K562 (cell line): ENCODE data around the gene S100P. TPM values are rescaled to one million over a fixed set of nuclear protein-coding genes. Genes with fewer than 3 reads are reported as not detected.

Experiments used
- CBFA2T2 ChIP-seq: fragments of 450-650 bp; conservative IDR thresholded peaks from 2 replicates; pipeline ENCODE4 v1.6.1; 2017; ENCODE audit warnings: mild to moderate bottlenecking
- CREBBP ChIP-seq: IDR thresholded peaks from one replicate; pipeline ENCODE4 v1.6.1; 2012; ENCODE audit warnings: low read depth, mild to moderate bottlenecking, control low read depth, inconsistent platforms, low read length
- DPF2 ChIP-seq: fragments of 450-650 bp; IDR thresholded peaks from 2 replicates; pipeline ENCODE4 v1.6.1; 2016
- FOSL1 ChIP-seq: fragments of 200-800 bp; sonication (Bioruptor generic); conservative IDR thresholded peaks from 2 replicates; pipeline ENCODE4 v1.6.1; 2016; ENCODE audit warnings: missing genetic modification characterization, missing compliant biosample characterization
- MECOM ChIP-seq: fragments of 250-450 bp; sonication (Bioruptor Pico); IDR thresholded peaks from 2 replicates; pipeline ENCODE4 v1.8.0; 2022; ENCODE audit warnings: inconsistent platforms
- NBN ChIP-seq: fragments of 450-650 bp; IDR thresholded peaks from 2 replicates; pipeline ENCODE4 v1.6.1; 2016; ENCODE audit warnings: low read depth, mild to moderate bottlenecking
- NR4A1 ChIP-seq, 2 experiments: fragments of 250-450 bp in 1 of 2; fragments of 450-650 bp in 1 of 2; sonication (Bioruptor Pico) in 1 of 2; IDR thresholded peaks; 2 replicates each; pipeline versions ENCODE4 v1.4.0 to v1.6.1; 2016 to 2020; ENCODE audit warnings: mild to moderate bottlenecking in 2 of 2, missing compliant biosample characterization in 1 of 2, missing genetic modification characterization in 1 of 2, moderate library complexity in 1 of 2
- POLR2B ChIP-seq: fragments of 450-650 bp; IDR thresholded peaks from 2 replicates; pipeline ENCODE4 v1.6.1; 2018; ENCODE audit warnings: low read depth; ENCODE audit not compliant: partially characterized antibody
- RNF2 ChIP-seq: sonication (generic); IDR thresholded peaks from 2 replicates; pipeline ENCODE4 v1.6.1; 2016
- SMARCC2 ChIP-seq: fragments of 450-650 bp; IDR thresholded peaks from 2 replicates; pipeline ENCODE4 v1.6.1; 2017; ENCODE audit warnings: antibody characterized with exemption, moderate library complexity, mild to moderate bottlenecking, low read depth
- SRF ChIP-seq, 2 experiments: fragments of 250-450, 450-650 bp in 1 of 2; sonication (Bioruptor Pico) in 1 of 2; sonication (generic) in 1 of 2; formaldehyde crosslinking; IDR thresholded peaks; 2 replicates each; pipeline versions ENCODE4 v1.5.0 to v1.5.1; 2020 to 2022; ENCODE audit warnings: mild to moderate bottlenecking in 1 of 2, missing genetic modification reagents in 1 of 2
- ZNF175 ChIP-seq: fragments of 200-800 bp; sonication (Bioruptor generic); IDR thresholded peaks from 2 replicates; pipeline ENCODE4 v1.6.1; 2016; ENCODE audit warnings: low read depth, mild to moderate bottlenecking, missing genetic modification characterization, missing compliant biosample characterization
- polyA plus RNA-seq, 8 experiments: library from polyadenylated mRNA; depleted of rRNA in 4 of 8; stranded (reverse) in 5 of 8; unstranded in 3 of 8; fragments of >200 nt; fragmentation: Nextera tagmentation in 2 of 8; fragmentation: Illumina TruSeq in 1 of 8; extraction: Ambion mirVana in 2 of 8; extraction: Trizol in 1 of 8; gene quantifications; 2 replicates each; pipeline versions ENCODE4 v1.2.1 to v1.2.3, GENCODE V29; 2011 to 2014; ENCODE audit warnings: inconsistent platforms in 1 of 8, missing spikeins in 1 of 8
- total RNA-seq, 7 experiments: library from RNA; depleted of rRNA in 6 of 7; stranded (reverse); fragments of >200 nt in 6 of 7; fragmentation: Illumina TruSeq in 2 of 7; extraction: Trizol in 2 of 7; gene quantifications; 2 replicates each; pipeline versions ENCODE4 v1.2.1 to v1.2.3, GENCODE V29; 2011 to 2021; ENCODE audit warnings: low replicate concordance in 1 of 7
- TF ChIP-seq, protein P1 (sequence below): fragments of 200-800 bp; sonication (Bioruptor generic); IDR thresholded peaks from 2 replicates; pipeline ENCODE4 v1.6.1; 2017; ENCODE audit warnings: missing genetic modification characterization, missing compliant biosample characterization
- TF ChIP-seq, protein P2 (sequence below): fragments of 450-650 bp; IDR thresholded peaks from 2 replicates; pipeline ENCODE4 v1.6.1; 2016; ENCODE audit warnings: missing biosample characterization, missing genetic modification characterization
- TF ChIP-seq, protein P3 (sequence below), 2 experiments: fragments of 450-650 bp; IDR thresholded peaks; 2 replicates each; pipeline ENCODE4 v1.6.1; 2018; ENCODE audit warnings: mild to moderate bottlenecking in 2 of 2, low read depth in 1 of 2; ENCODE audit not compliant: partially characterized antibody in 2 of 2
- TF ChIP-seq, protein P4 (sequence below), 2 experiments: fragments of 450-650 bp in 1 of 2; IDR thresholded peaks; 2 replicates each; pipeline ENCODE4 v1.6.1; 2011 to 2017; ENCODE audit warnings: low read depth in 2 of 2, antibody characterized with exemption in 1 of 2, borderline replicate concordance in 1 of 2, low read length in 1 of 2, mild to moderate bottlenecking in 1 of 2, mixed read lengths in 1 of 2; ENCODE audit not compliant: control insufficient read depth in 1 of 2

The S100P gene
- total and polyA plus RNA-seq, 9 of the 15 experiments (the other 6 are each of a cell fraction or from before 2014, with no cell fraction given): 4.1 to 23.8 (median 7.5) TPM

DNA sequence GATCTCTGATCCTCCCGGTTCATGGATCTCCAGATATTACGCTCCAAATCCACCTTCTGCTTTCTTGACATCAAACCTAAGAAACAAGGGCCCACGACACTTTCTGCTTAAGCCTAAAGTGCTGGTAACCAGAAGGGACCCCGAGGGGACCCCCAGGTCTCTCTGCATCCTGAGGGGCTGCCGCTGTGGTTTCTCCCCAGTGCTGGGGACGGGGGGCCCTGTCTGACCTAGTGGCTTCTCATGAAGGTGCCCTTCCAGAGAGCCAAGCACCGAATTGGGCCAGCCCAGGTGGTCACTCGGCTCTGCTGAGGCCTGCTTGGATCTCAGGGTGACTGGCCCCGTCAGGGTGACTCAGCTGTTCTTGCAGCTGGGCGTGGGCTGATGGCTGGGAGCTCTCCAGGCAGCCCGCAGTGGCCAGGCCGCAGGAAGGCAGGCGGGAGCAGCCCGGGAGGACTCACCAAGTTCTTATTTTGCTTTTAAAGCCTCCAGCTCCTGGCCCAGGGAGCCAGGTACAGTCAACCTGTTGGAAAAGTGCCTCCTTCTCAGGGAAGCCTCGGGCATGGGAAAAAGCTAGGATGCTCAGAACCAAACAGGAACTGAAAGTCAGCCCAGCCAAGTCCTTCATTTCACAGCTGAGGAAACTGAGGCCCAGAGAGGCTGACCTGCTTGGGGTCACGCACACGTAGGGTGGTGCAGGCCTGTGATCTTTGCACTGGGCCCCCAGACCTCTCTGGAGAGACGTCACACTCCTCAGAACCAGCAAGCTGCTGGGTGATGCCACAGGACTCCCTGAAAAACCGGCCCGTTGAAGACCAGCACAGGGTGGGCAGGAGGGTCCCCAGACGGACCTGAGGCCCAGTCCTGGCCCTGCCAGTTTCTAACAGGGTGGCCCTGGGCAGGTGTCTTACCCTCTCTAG, 39.0 kb downstream of the S100P start (continued):
- TF ChIP-seq, protein P1, sequence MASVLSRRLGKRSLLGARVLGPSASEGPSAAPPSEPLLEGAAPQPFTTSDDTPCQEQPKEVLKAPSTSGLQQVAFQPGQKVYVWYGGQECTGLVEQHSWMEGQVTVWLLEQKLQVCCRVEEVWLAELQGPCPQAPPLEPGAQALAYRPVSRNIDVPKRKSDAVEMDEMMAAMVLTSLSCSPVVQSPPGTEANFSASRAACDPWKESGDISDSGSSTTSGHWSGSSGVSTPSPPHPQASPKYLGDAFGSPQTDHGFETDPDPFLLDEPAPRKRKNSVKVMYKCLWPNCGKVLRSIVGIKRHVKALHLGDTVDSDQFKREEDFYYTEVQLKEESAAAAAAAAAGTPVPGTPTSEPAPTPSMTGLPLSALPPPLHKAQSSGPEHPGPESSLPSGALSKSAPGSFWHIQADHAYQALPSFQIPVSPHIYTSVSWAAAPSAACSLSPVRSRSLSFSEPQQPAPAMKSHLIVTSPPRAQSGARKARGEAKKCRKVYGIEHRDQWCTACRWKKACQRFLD (CRISPR knock-in tag): peak; percentile 86
- TF ChIP-seq, protein P2, sequence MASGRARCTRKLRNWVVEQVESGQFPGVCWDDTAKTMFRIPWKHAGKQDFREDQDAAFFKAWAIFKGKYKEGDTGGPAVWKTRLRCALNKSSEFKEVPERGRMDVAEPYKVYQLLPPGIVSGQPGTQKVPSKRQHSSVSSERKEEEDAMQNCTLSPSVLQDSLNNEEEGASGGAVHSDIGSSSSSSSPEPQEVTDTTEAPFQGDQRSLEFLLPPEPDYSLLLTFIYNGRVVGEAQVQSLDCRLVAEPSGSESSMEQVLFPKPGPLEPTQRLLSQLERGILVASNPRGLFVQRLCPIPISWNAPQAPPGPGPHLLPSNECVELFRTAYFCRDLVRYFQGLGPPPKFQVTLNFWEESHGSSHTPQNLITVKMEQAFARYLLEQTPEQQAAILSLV: 0 out of 2 replicates have a peak, but pooled peaks have one; percentile 39
- TF ChIP-seq DPF2 (peak; percentile 85), RNF2 (peak; percentile 89), NR4A1 (CRISPR knock-in tag; IDR thresholded peaks at IDR 0.05) (no peak), NR4A1 (tag; IDR thresholded peaks at IDR 0.05) (peak; percentile 88), CBFA2T2 (peak; percentile 80), MECOM (CRISPR knock-in tag) (peak; percentile 86), POLR2B (peak; percentile 66), SRF (CRISPR knock-in tag; IDR thresholded peaks at IDR 0.05) (peak in 1 of 2 experiments; percentile 46; a peak in 1 of 4 replicates), FOSL1 (tag) (peak; percentile 77), ZNF175 (CRISPR knock-in tag) (peak; percentile 78), SMARCC2 (peak; percentile 67; the same call in 1 of the 2 replicates), NBN (peak; percentile 67; the same call in 1 of the 2 replicates), CREBBP (no peak)
- TF ChIP-seq, protein P3, sequence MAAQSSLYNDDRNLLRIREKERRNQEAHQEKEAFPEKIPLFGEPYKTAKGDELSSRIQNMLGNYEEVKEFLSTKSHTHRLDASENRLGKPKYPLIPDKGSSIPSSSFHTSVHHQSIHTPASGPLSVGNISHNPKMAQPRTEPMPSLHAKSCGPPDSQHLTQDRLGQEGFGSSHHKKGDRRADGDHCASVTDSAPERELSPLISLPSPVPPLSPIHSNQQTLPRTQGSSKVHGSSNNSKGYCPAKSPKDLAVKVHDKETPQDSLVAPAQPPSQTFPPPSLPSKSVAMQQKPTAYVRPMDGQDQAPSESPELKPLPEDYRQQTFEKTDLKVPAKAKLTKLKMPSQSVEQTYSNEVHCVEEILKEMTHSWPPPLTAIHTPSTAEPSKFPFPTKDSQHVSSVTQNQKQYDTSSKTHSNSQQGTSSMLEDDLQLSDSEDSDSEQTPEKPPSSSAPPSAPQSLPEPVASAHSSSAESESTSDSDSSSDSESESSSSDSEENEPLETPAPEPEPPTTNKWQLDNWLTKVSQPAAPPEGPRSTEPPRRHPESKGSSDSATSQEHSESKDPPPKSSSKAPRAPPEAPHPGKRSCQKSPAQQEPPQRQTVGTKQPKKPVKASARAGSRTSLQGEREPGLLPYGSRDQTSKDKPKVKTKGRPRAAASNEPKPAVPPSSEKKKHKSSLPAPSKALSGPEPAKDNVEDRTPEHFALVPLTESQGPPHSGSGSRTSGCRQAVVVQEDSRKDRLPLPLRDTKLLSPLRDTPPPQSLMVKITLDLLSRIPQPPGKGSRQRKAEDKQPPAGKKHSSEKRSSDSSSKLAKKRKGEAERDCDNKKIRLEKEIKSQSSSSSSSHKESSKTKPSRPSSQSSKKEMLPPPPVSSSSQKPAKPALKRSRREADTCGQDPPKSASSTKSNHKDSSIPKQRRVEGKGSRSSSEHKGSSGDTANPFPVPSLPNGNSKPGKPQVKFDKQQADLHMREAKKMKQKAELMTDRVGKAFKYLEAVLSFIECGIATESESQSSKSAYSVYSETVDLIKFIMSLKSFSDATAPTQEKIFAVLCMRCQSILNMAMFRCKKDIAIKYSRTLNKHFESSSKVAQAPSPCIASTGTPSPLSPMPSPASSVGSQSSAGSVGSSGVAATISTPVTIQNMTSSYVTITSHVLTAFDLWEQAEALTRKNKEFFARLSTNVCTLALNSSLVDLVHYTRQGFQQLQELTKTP (IDR thresholded peaks at IDR 0.05; ENCODE audit: low read depth in 1 of 2, partially characterized antibody in 2 of 2): peak in 1 of 2 experiments; percentile 51
- TF ChIP-seq, protein P4, sequence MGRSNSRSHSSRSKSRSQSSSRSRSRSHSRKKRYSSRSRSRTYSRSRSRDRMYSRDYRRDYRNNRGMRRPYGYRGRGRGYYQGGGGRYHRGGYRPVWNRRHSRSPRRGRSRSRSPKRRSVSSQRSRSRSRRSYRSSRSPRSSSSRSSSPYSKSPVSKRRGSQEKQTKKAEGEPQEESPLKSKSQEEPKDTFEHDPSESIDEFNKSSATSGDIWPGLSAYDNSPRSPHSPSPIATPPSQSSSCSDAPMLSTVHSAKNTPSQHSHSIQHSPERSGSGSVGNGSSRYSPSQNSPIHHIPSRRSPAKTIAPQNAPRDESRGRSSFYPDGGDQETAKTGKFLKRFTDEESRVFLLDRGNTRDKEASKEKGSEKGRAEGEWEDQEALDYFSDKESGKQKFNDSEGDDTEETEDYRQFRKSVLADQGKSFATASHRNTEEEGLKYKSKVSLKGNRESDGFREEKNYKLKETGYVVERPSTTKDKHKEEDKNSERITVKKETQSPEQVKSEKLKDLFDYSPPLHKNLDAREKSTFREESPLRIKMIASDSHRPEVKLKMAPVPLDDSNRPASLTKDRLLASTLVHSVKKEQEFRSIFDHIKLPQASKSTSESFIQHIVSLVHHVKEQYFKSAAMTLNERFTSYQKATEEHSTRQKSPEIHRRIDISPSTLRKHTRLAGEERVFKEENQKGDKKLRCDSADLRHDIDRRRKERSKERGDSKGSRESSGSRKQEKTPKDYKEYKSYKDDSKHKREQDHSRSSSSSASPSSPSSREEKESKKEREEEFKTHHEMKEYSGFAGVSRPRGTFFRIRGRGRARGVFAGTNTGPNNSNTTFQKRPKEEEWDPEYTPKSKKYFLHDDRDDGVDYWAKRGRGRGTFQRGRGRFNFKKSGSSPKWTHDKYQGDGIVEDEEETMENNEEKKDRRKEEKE (IDR thresholded peaks at IDR 0.05; ENCODE audit: borderline replicate concordance in 1 of 2, control insufficient read depth in 1 of 2, low read depth in 2 of 2, low read length in 1 of 2): no peak
